Calu3 (cell line): ENCODE results near the gene OPRM1. TPM values are rescaled to one million over a fixed set of nuclear protein-coding genes. Genes with fewer than 3 reads are reported as not detected.

Experiments
- BruUV-seq: library from RNA; stranded (reverse); fragments of 400-500 nt; replicated peaks from 2 replicates; lab custom pipeline; 2021; lab: Mats Ljungman, UMichigan
- CTCF ChIA-PET: fragments of 300-600 bp; sonication (Branson Sonifier 250); formaldehyde crosslinking; loops from one replicate; lab custom pipeline; 2022; ENCODE audit warnings: antibody characterized with exemption; lab: Charles Lee
- DNase-seq: peaks from one replicate; pipeline ENCODE4 v3.0.0; 2022
- H3K27ac Mint-ChIP-seq: one replicate; pipeline ENCODE4 v1.8.0; 2022; ENCODE audit warnings: mixed read lengths; ENCODE audit not compliant: unreplicated experiment
- H3K27me3 Mint-ChIP-seq: one replicate; pipeline ENCODE4 v1.8.0; 2022; ENCODE audit warnings: mixed read lengths; ENCODE audit not compliant: unreplicated experiment
- H3K36me3 Mint-ChIP-seq: one replicate; pipeline ENCODE4 v1.8.0; 2022; ENCODE audit warnings: mild to moderate bottlenecking, moderate library complexity, mixed read lengths; ENCODE audit not compliant: insufficient read depth, unreplicated experiment
- H3K4me1 Mint-ChIP-seq: one replicate; pipeline ENCODE4 v1.8.0; 2022; ENCODE audit warnings: mild to moderate bottlenecking, low read depth, mixed read lengths; ENCODE audit not compliant: unreplicated experiment
- H3K4me3 Mint-ChIP-seq: one replicate; pipeline ENCODE4 v1.8.0; 2022; ENCODE audit warnings: mild to moderate bottlenecking, low read depth, moderate library complexity, mixed read lengths; ENCODE audit not compliant: unreplicated experiment
- H3K9me3 Mint-ChIP-seq: one replicate; pipeline ENCODE4 v1.8.0; 2022; ENCODE audit warnings: low read depth, mixed read lengths; ENCODE audit not compliant: unreplicated experiment
- intact Hi-C: fragments of 100-400 bp; cut with micrococcal nuclease; formaldehyde crosslinking; loops from one replicate; pipeline ENCODE4 v1.10.0; 2022; ENCODE audit not compliant: unreplicated experiment
- total RNA-seq: library from RNA; stranded (reverse); gene quantifications from 2 replicates; pipeline ENCODE4 v1.2.3, GENCODE V29; 2022
- TF ChIP-seq, protein P1 (sequence below): fragments of 200-600 bp; IDR thresholded peaks from one replicate; pipeline ENCODE4 v1.8.0; 2022; ENCODE audit warnings: antibody characterized with exemption; ENCODE audit not compliant: unreplicated experiment

The OPRM1 gene
- total RNA-seq, 1 experiment from 2014 or later, result not detected

DNA sequence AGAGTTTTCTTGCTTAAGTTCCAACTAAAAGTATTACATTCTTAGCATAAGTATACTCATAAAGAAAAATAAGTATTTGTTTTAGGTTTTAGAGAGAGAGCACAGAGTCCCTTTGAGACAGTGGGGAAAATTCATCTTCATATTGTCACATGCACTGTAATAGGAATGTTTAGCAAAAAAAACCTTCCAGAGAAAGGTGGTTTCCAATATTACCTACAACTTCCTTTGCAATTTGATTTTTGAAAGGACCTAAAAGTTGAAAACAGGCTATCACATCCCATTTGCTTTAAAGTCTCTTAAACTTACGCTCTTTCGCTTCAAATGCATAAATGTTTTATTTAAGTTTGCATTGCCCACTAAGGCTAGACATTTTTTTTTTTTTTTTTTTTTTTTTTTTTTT is 86.4 kb downstream of the OPRM1 start:
- Mint-ChIP-seq H3K27me3 (no peaks in the 10 kb centered on the region), H3K4me3 (no peak overlapping the region), H3K27ac (no peak overlapping the region), H3K9me3 (no peaks in the 10 kb centered on the region), H3K4me1 (no peaks in the 10 kb centered on the region), H3K36me3 (no peaks in the 10 kb centered on the region)
- no TSS peak for BruUV-seq
- TF ChIP-seq, protein P1, sequence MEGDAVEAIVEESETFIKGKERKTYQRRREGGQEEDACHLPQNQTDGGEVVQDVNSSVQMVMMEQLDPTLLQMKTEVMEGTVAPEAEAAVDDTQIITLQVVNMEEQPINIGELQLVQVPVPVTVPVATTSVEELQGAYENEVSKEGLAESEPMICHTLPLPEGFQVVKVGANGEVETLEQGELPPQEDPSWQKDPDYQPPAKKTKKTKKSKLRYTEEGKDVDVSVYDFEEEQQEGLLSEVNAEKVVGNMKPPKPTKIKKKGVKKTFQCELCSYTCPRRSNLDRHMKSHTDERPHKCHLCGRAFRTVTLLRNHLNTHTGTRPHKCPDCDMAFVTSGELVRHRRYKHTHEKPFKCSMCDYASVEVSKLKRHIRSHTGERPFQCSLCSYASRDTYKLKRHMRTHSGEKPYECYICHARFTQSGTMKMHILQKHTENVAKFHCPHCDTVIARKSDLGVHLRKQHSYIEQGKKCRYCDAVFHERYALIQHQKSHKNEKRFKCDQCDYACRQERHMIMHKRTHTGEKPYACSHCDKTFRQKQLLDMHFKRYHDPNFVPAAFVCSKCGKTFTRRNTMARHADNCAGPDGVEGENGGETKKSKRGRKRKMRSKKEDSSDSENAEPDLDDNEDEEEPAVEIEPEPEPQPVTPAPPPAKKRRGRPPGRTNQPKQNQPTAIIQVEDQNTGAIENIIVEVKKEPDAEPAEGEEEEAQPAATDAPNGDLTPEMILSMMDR, result no peak
- no peak for DNase-seq
- intact Hi-C loops, result no loop called here
- CTCF ChIA-PET, result no interaction called here

DNA sequence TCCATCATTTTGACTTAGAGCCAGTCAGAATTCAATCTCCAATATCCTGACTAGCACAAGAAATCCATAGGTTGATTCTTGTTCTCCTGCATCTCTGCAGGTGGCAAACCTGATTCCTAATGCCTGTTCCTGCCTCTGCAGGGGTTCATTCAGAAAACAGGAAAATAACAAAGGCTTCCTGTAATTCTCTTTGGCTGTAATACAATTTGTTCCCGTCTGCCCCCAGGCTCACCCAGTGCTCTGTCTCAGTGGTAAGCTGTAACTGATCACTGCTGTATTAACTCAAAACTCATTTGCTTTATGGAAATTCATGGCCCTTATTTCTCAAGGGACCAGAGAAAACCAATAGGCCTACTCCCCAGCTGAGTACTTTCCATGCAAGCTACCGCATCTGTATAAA is 88.6 kb downstream of the OPRM1 start:
- no peak for DNase-seq
- H3K9me3 Mint-ChIP-seq, result no peaks in the 10 kb centered on the region
- intact Hi-C loops, result no loop called here
- no peak overlapping the region for H3K4me3 Mint-ChIP-seq
- H3K27me3 Mint-ChIP-seq, result no peaks in the 10 kb centered on the region
- no peak overlapping the region for H3K27ac Mint-ChIP-seq
- H3K4me1 Mint-ChIP-seq, result no peaks in the 10 kb centered on the region
- TF ChIP-seq, protein P1, result no peak
- no peaks in the 10 kb centered on the region for H3K36me3 Mint-ChIP-seq
- no TSS peak for BruUV-seq
- CTCF ChIA-PET, result no interaction called here

DNA sequence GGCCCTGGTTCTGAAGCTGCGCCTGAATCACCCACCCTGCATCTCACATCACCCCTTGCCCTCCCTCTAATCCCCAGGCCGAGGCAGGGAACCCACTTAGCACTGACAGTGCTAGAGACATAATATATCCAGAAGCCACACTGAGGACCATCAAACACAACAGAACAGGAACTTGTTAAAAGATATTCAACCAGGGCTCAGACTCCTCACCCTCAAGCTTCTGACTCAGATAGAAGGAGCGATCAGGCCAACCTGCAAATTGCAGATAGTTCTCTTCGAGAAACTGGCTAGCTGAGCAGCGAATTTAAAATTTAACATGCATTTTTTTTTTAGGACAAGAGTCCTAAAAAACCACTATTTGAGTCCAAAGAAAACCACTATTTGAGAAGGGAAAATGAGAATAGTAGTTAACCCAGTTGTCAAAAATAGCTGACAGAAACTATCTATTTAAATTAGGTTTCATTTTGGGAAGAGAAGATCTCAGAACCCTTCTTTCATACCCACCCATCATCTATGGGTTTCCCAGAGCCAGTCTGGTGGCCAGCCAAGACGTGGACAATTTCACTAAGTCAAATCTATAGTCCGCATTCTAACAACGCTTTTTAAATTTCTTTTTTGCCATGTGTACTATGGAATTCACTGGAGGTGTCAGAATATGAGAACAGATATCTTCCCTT is 95.6 kb downstream of the OPRM1 start:
- Mint-ChIP-seq H3K4me1 (no peaks in the 10 kb centered on the region), H3K4me3 (no peak overlapping the region), H3K36me3 (no peaks in the 10 kb centered on the region), H3K27me3 (peaks cover 11% of the 10 kb centered on the region), H3K27ac (no peak overlapping the region), H3K9me3 (no peaks in the 10 kb centered on the region)
- no peak for DNase-seq
- TF ChIP-seq, protein P1, result no peak
- CTCF ChIA-PET, result no interaction called here
- intact Hi-C loops, result no loop called here
- BruUV-seq, result no TSS peak

DNA sequence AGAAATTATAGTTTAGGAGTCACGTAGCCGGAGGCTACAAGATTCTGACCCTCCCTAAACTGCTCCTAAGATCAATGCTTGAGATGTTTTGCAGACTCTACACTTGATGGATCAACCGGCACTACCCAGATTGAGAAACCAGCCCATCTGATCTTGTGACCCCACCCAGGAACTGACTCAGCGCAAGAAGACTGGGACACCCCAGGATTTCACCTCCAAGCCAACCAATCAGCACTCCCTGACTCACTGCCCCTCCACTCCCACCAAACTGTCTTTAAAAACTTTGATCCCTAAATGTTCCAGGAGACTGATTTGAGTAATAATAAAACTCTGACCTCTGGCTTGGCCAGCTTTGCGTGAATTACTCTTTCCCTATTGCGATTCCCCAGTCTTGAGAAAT is 99.8 kb downstream of the OPRM1 start:
- no peak for DNase-seq
- Mint-ChIP-seq H3K9me3 (no peaks in the 10 kb centered on the region), H3K4me3 (no peak overlapping the region), H3K4me1 (no peaks in the 10 kb centered on the region), H3K27me3 (peaks cover 14% of the 10 kb centered on the region), H3K27ac (no peak overlapping the region), H3K36me3 (no peaks in the 10 kb centered on the region)
- BruUV-seq, result no TSS peak
- CTCF ChIA-PET, result no interaction called here
- intact Hi-C loops, result no loop called here
- TF ChIP-seq, protein P1, result no peak
